Stimulated activated CD8-positive, alpha-beta memory T cell treated with anti-CD3 and anti-CD28 coated beads, Interleukin-4, amount 100 ng/mL, for 48 hours (primary cell): Measurements from ENCODE around the gene ERC1.
A peak's percentile ranks its signal among the peaks of the same experiment; 100 is the strongest.

Source experiments
- DNase-seq: peaks from one replicate; pipeline ENCODE4 v3.0.0-alpha.2; 2020

ERC1 gene

GRCh38 chr12:1501695-1502378 is 510.8 kb downstream of the ERC1 start:
- no peak for DNase-seq

GRCh38 chr12:1502379-1502720 is 511.3 kb downstream of the ERC1 start:
- no peak for DNase-seq

GRCh38 chr12:1502831-1503230 is 511.8 kb downstream of the ERC1 start:
- DNase-seq: no peak

GRCh38 chr12:1503281-1503711 is 512.3 kb downstream of the ERC1 start:
- no peak for DNase-seq

- DNase-seq: no peak
These were observed 513.4 kb downstream of the ERC1 start for GRCh38 chr12:1504304-1504894.

- no peak for DNase-seq
These were observed 513.9 kb downstream of the ERC1 start for GRCh38 chr12:1504895-1505311.

- no peak for DNase-seq
These were observed 514.6 kb downstream of the ERC1 start for GRCh38 chr12:1505576-1505975.

GRCh38 chr12:1507308-1507707 is 516.3 kb downstream of the ERC1 start:
- DNase-seq: no peak

GRCh38 chr12:1509413-1510052 is 518.5 kb downstream of the ERC1 start:
- DNase-seq: no peak

- no peak for DNase-seq
These were observed 519.2 kb downstream of the ERC1 start for GRCh38 chr12:1510056-1510812.

- no peak for DNase-seq
These were observed 524.0 kb downstream of the ERC1 start for GRCh38 chr12:1515010-1515409.

GRCh38 chr12:1515428-1515827 is 524.4 kb downstream of the ERC1 start:
- no peak for DNase-seq

- peak; percentile 59 for DNase-seq
These were observed 526.0 kb downstream of the ERC1 start for GRCh38 chr12:1517007-1517406.

- DNase-seq: no peak
These were observed 526.9 kb downstream of the ERC1 start for GRCh38 chr12:1517734-1518525.

GRCh38 chr12:1518591-1519516 is 527.8 kb downstream of the ERC1 start:
- DNase-seq: no peak

- DNase-seq: no peak
These were observed 528.6 kb downstream of the ERC1 start for GRCh38 chr12:1519642-1520041.

- no peak for DNase-seq
These were observed 532.0 kb downstream of the ERC1 start for GRCh38 chr12:1523046-1523445.

GRCh38 chr12:1523558-1524050 is 532.6 kb downstream of the ERC1 start:
- DNase-seq: no peak

GRCh38 chr12:1525858-1526257 is 534.8 kb downstream of the ERC1 start:
- DNase-seq: no peak

GRCh38 chr12:1527789-1528188 is 536.8 kb downstream of the ERC1 start:
- no peak for DNase-seq

- no peak for DNase-seq
These were observed 537.8 kb downstream of the ERC1 start for GRCh38 chr12:1528791-1529190.
